HepG2 (cell line): ENCODE measurements around the gene PNO1. TPM values are rescaled to one million over a fixed set of nuclear protein-coding genes. Genes with fewer than 3 reads are reported as not detected.

Experiments
- ATAC-seq: fragments of 200-7000 bp; cut with Tn5 transposase; 3 replicates; pipeline ENCODE4 v1.9.1; 2020; ENCODE audit warnings: mild to moderate bottlenecking, moderate library complexity
- BruUV-seq: library from RNA; stranded (reverse); fragments of 400-500 nt; replicated peaks from 2 replicates; lab custom pipeline; 2021; lab: Mats Ljungman, UMichigan
- CTCF ChIA-PET: fragments of 300-600 bp; formaldehyde crosslinking; extraction: SDS; loops from one replicate; lab custom pipeline; 2021; ENCODE audit warnings: low total read pairs, inconsistent platforms, low intra/inter-chr PET ratio; lab: Yijun Ruan, JAX
- POLR2A ChIA-PET: fragments of 350-600 bp; sonication (Branson Sonifier 250); formaldehyde crosslinking; loops from one replicate; lab custom pipeline; 2020; ENCODE audit warnings: antibody characterized with exemption, inconsistent platforms; lab: Yijun Ruan, JAX
- DNase-seq: peaks from one replicate; pipeline ENCODE4 v3.0.0-alpha.2; 2015; ENCODE audit warnings: low spot score
- FAIRE-seq: peaks from 3 replicates; lab custom pipeline; 2011; peaks lifted over from hg19 to GRCh38; lab: Jason Lieb, UNC
- H2AFZ ChIP-seq: one replicate; pipeline ENCODE4 v1.6.1; 2011; ENCODE audit warnings: low read length, inconsistent platforms
- H3K27ac ChIP-seq: fragments of 300-600 bp; 3 replicates; pipeline ENCODE4 v1.8.0; 2011; ENCODE audit warnings: mixed run types, mild to moderate bottlenecking, mixed read lengths, low read length, inconsistent platforms; ENCODE audit not compliant: insufficient read depth; ENCODE audit errors: extremely low read length
- H3K27me3 ChIP-seq, 2 experiments: fragments of 200-600 bp in 1 of 2; 2 replicates in 1 of 2; 3 replicates in 1 of 2; pipeline versions ENCODE4 v1.6.0 to v1.8.0; 2011; ENCODE audit warnings: low read length in 2 of 2, mild to moderate bottlenecking in 2 of 2, moderate library complexity in 2 of 2, inconsistent platforms in 1 of 2; ENCODE audit not compliant: insufficient read depth in 2 of 2, control insufficient read depth in 1 of 2
- H3K36me3 ChIP-seq, 2 experiments: fragments of 200-600 bp in 1 of 2; replicated peaks in 1 of 2; 2 replicates in 1 of 2; 3 replicates in 1 of 2; pipeline versions ENCODE4 v1.5.1 to v1.8.0; 2011; ENCODE audit warnings: low read length in 2 of 2, inconsistent platforms in 1 of 2; ENCODE audit not compliant: insufficient read depth in 2 of 2, control insufficient read depth in 1 of 2
- H3K4me1 ChIP-seq: 2 replicates; pipeline ENCODE4 v1.5.1; 2012; ENCODE audit warnings: low read length, inconsistent platforms; ENCODE audit not compliant: insufficient read depth
- H3K4me2 ChIP-seq: 2 replicates; pipeline ENCODE4 v1.6.0; 2011; ENCODE audit warnings: low read depth, low read length, inconsistent platforms
- H3K4me3 ChIP-seq, 3 experiments: fragments of 200-600 bp in 1 of 3; sonication (generic), shearing (Covaris generic) in 1 of 3; replicated peaks in 1 of 3; 2 replicates each; pipeline ENCODE4 v1.5.1; 2011 to 2016; ENCODE audit warnings: low read length in 3 of 3, inconsistent platforms in 2 of 3, low read depth in 2 of 3, mild to moderate bottlenecking in 2 of 3, control low read depth in 1 of 3, mixed read lengths in 1 of 3; ENCODE audit not compliant: insufficient read depth in 1 of 3
- H3K79me2 ChIP-seq: one replicate; pipeline ENCODE4 v1.6.1; 2011; ENCODE audit warnings: low read length, inconsistent platforms; ENCODE audit not compliant: insufficient read depth
- H3K9ac ChIP-seq: 2 replicates; pipeline ENCODE4 v1.6.0; 2011; ENCODE audit warnings: mild to moderate bottlenecking, low read depth, low read length, inconsistent platforms; ENCODE audit not compliant: insufficient read depth
- H3K9me3 ChIP-seq: 2 replicates; pipeline ENCODE4 v1.5.1; 2012; ENCODE audit warnings: mild to moderate bottlenecking, low read length
- H4K20me1 ChIP-seq: 2 replicates; pipeline ENCODE4 v1.6.0; 2011; ENCODE audit warnings: inconsistent platforms, mild to moderate bottlenecking, low read length, moderate library complexity; ENCODE audit not compliant: insufficient read depth
- CHD2 ChIP-seq: IDR thresholded peaks from 2 replicates; pipeline ENCODE4 v1.6.1; 2011; ENCODE audit warnings: low read depth, low read length, improper control_type of control experiment
- FIP1L1 ChIP-seq: fragments of 200-400 bp; formaldehyde crosslinking; IDR thresholded peaks from 2 replicates; pipeline ENCODE4 v1.6.1; 2018; ENCODE audit warnings: low read depth, mild to moderate bottlenecking, low read length, moderate library complexity, borderline replicate concordance; ENCODE audit not compliant: insufficient read depth
- HOXA7 ChIP-seq: sonication (generic); formaldehyde crosslinking; IDR thresholded peaks from 2 replicates; pipeline ENCODE4 v1.8.1; 2022; ENCODE audit warnings: mild to moderate bottlenecking, missing genetic modification reagents, moderate library complexity
- IRX3 ChIP-seq: sonication (generic); formaldehyde crosslinking; IDR thresholded peaks from 2 replicates; pipeline ENCODE4 v1.8.1; 2023; ENCODE audit warnings: mild to moderate bottlenecking, low read depth, missing genetic modification reagents, borderline replicate concordance
- MTERF4 ChIP-seq: sonication (generic); formaldehyde crosslinking; IDR thresholded peaks from 2 replicates; pipeline ENCODE4 v1.8.0; 2023; ENCODE audit warnings: mild to moderate bottlenecking, missing genetic modification reagents
- TCF7L2 ChIP-seq: IDR thresholded peaks from 2 replicates; pipeline ENCODE4 v1.6.1; 2011; ENCODE audit warnings: mild to moderate bottlenecking, low read depth, low read length, moderate library complexity
- TERF1 ChIP-seq: sonication (generic); formaldehyde crosslinking; IDR thresholded peaks from 2 replicates; pipeline ENCODE4 v1.8.0; 2022; ENCODE audit warnings: mild to moderate bottlenecking, missing genetic modification reagents, moderate library complexity
- TGIF2 ChIP-seq: IDR thresholded peaks from 2 replicates; pipeline ENCODE4 v1.6.1; 2016; ENCODE audit warnings: control low read depth, missing compliant biosample characterization
- WIZ ChIP-seq: sonication (generic); formaldehyde crosslinking; IDR thresholded peaks from 2 replicates; pipeline ENCODE4 v1.5.1; 2020; ENCODE audit warnings: mild to moderate bottlenecking, missing genetic modification reagents
- ZNF225 ChIP-seq: sonication (generic); formaldehyde crosslinking; IDR thresholded peaks from 2 replicates; pipeline ENCODE4 v1.4.0; 2020; ENCODE audit warnings: mild to moderate bottlenecking, missing genetic modification reagents
- ZNF619 ChIP-seq: sonication (generic); formaldehyde crosslinking; IDR thresholded peaks from 2 replicates; pipeline ENCODE4 v1.4.0; 2020; ENCODE audit warnings: mild to moderate bottlenecking, missing genetic modification reagents
- ZNF709 ChIP-seq: sonication (generic); formaldehyde crosslinking; IDR thresholded peaks from 2 replicates; pipeline ENCODE4 v1.5.0; 2020; ENCODE audit warnings: mild to moderate bottlenecking, missing genetic modification reagents
- ZNF781 ChIP-seq: sonication (generic); formaldehyde crosslinking; IDR thresholded peaks from 2 replicates; pipeline ENCODE4 v1.5.1; 2020; ENCODE audit warnings: borderline replicate concordance, mild to moderate bottlenecking, missing genetic modification reagents; ENCODE audit errors: not compliant biosample characterization
- ZSCAN21 ChIP-seq: sonication (generic); formaldehyde crosslinking; IDR thresholded peaks from 2 replicates; pipeline ENCODE4 v1.8.0; 2022; ENCODE audit warnings: mild to moderate bottlenecking, missing genetic modification reagents, moderate library complexity, borderline replicate concordance
- ZSCAN30 ChIP-seq: sonication (generic); formaldehyde crosslinking; IDR thresholded peaks from 2 replicates; pipeline ENCODE4 v1.5.0; 2020; ENCODE audit warnings: mild to moderate bottlenecking, missing genetic modification reagents
- WGBS: methylation state at CpG from one replicate; pipeline ENCODE4 v1.1.6; 2017; ENCODE audit warnings: low lambda C conversion rate; 5-methylcytosine and 5-hydroxymethylcytosine counted together
- in situ Hi-C: cut with HindIII; loops from 2 replicates; pipeline ENCODE4 v1.10.0; 2017; ENCODE audit warnings: low pct_unique_long_range_greater_than_20kb; ENCODE audit not compliant: extremely low pct_ligation_motif_present
- intact Hi-C: fragments of 100-400 bp; cut with micrococcal nuclease; formaldehyde crosslinking; loops from one replicate; pipeline ENCODE4 v1.10.0; 2022; ENCODE audit not compliant: unreplicated experiment
- polyA plus RNA-seq, 8 experiments: library from polyadenylated mRNA; depleted of rRNA in 3 of 8; stranded (reverse) in 7 of 8; unstranded in 1 of 8; fragments of >200 nt; fragmentation: Illumina TruSeq in 4 of 8; extraction: Trizol in 4 of 8; gene quantifications; 2 replicates each; pipeline versions ENCODE4 v1.2.1 to v1.2.3, GENCODE V29; 2011 to 2016; ENCODE audit warnings: low read depth in 4 of 8, missing spikeins in 1 of 8, mixed read lengths in 1 of 8; ENCODE audit not compliant: insufficient read depth in 1 of 8
- total RNA-seq, 5 experiments: library from RNA; depleted of rRNA; stranded (reverse); fragments of >200 nt; fragmentation: Illumina TruSeq; extraction: Trizol; gene quantifications; 2 replicates each; pipeline ENCODE4 v1.2.3, GENCODE V29; 2016; ENCODE audit warnings: low read depth in 1 of 5
- TF ChIP-seq, protein P1 (sequence below): sonication (generic); formaldehyde crosslinking; IDR thresholded peaks from 2 replicates; pipeline ENCODE4 v1.5.1; 2020; ENCODE audit warnings: mild to moderate bottlenecking, missing genetic modification reagents, moderate library complexity

PNO1 gene
- total and polyA plus RNA-seq, 2 of the 13 experiments (the other 11 are each of a cell fraction or from before 2014, with no cell fraction given) = 12.8 to 48.5 TPM

DNA sequence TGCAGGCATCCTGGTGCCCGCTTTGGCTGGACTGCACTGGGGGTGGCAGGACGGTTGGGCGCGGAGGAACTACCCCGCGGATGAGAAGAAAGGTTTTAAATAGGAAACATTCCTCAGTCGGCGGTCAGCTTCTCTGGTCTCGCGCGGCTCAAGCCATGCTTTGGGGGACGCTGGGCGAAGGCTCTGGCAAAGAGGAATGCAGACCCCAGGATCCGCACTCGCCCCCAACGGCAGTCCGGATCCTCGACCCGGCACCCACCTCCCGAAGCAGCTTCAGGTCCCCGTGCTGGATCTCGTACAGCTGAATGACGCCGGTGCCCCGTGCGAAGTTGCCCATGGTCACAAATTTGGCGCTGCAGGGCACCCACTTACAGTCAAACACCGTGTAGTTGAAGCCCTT is 686 bp upstream of the PNO1 start:
- ATAC-seq (peak; percentile 68), FAIRE-seq (no peak), DNase-seq (no peak)
- POLR2A ChIA-PET = interaction anchor here (1.0 to 2.1 kb wide), 6 partner anchors 11 to 96 kb away, joined by 3 to 26 read pairs (median 9); partner anchors contain the start of genes C1D and PPP3R1
- Histone ChIP-seq H3K79me2 (peaks cover 39% of the 10 kb centered on the region), H3K4me3 (peak overlapping the region; percentile 82 to 91 (median 82)), H3K36me3 (peaks cover 10 to 19% of the 10 kb centered on the region in 2 experiments), H3K4me2 (peak overlapping the region; percentile 72), H2AFZ (peak overlapping the region; percentile 94), H3K27me3 (no peaks in the 10 kb centered on the region; a peak in 1 of 5 replicates), H3K4me1 (peaks cover 17% of the 10 kb centered on the region; the same call in 1 of the 2 replicates), H3K27ac (peak overlapping the region; percentile 90), H3K9ac (peak overlapping the region; percentile 91), H4K20me1 (no peaks in the 10 kb centered on the region), H3K9me3 (no peaks in the 10 kb centered on the region)
- intact Hi-C loops (loop anchor here (1.0 to 5.0 kb wide), 2 partner anchors 40 to 95 kb away; partner anchors contain the start of gene PPP3R1), in situ Hi-C loops (no loop called here)
- WGBS = 0% methylated on average over 8 of the region's 28 CpGs
- BruUV-seq = TSS peak; percentile 80
- CTCF ChIA-PET = no interaction called here
- TF ChIP-seq MTERF4 (CRISPR knock-in tag) (0 out of 2 replicates have a peak, but pooled peaks have one; percentile 20), IRX3 (CRISPR knock-in tag) (no peak), CHD2 (peak; percentile 76), ZNF781 (CRISPR knock-in tag) (no peak), ZNF709 (CRISPR knock-in tag) (peak; percentile 32; the same call in 1 of the 2 replicates), ZNF225 (CRISPR knock-in tag) (peak; percentile 54; the same call in 1 of the 2 replicates), TERF1 (CRISPR knock-in tag) (0 out of 2 replicates have a peak, but pooled peaks have one; percentile 14), TCF7L2 (no peak), ZNF619 (CRISPR knock-in tag) (0 out of 2 replicates have a peak, but pooled peaks have one; percentile 51), ZSCAN30 (CRISPR knock-in tag) (no peak), WIZ (CRISPR knock-in tag) (0 out of 2 replicates have a peak, but pooled peaks have one; percentile 5), HOXA7 (CRISPR knock-in tag) (no peak), FIP1L1 (0 out of 2 replicates have a peak, but pooled peaks have one; percentile 1), TGIF2 (CRISPR knock-in tag) (peak; percentile 13; the same call in 1 of the 2 replicates), ZSCAN21 (CRISPR knock-in tag) (no peak)
- TF ChIP-seq, protein P1, sequence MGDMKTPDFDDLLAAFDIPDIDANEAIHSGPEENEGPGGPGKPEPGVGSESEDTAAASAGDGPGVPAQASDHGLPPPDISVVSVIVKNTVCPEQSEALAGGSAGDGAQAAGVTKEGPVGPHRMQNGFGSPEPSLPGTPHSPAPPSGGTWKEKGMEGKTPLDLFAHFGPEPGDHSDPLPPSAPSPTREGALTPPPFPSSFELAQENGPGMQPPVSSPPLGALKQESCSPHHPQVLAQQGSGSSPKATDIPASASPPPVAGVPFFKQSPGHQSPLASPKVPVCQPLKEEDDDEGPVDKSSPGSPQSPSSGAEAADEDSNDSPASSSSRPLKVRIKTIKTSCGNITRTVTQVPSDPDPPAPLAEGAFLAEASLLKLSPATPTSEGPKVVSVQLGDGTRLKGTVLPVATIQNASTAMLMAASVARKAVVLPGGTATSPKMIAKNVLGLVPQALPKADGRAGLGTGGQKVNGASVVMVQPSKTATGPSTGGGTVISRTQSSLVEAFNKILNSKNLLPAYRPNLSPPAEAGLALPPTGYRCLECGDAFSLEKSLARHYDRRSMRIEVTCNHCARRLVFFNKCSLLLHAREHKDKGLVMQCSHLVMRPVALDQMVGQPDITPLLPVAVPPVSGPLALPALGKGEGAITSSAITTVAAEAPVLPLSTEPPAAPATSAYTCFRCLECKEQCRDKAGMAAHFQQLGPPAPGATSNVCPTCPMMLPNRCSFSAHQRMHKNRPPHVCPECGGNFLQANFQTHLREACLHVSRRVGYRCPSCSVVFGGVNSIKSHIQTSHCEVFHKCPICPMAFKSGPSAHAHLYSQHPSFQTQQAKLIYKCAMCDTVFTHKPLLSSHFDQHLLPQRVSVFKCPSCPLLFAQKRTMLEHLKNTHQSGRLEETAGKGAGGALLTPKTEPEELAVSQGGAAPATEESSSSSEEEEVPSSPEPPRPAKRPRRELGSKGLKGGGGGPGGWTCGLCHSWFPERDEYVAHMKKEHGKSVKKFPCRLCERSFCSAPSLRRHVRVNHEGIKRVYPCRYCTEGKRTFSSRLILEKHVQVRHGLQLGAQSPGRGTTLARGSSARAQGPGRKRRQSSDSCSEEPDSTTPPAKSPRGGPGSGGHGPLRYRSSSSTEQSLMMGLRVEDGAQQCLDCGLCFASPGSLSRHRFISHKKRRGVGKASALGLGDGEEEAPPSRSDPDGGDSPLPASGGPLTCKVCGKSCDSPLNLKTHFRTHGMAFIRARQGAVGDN = no peak
